ENCODE data around the gene PTPRK. TPM values are rescaled to one million over a fixed set of nuclear protein-coding genes. Genes with fewer than 3 reads are reported as not detected.

PTPRK gene
- polyA plus RNA-seq, 3 donors: 0.01 TPM; not detected in 2

GRCh38 chr6:128118401-128118800, 402.0 kb downstream of the PTPRK start:
- intact Hi-C loops (cut with micrococcal nuclease): no loop called here

GRCh38 chr6:128117916-128118315, 402.5 kb downstream of the PTPRK start:
- DNase-seq: no peak
- Histone ChIP-seq H3K36me3 (replicated peaks in 1 of 2; ENCODE audit: control insufficient read depth in 1 of 2, insufficient read depth in 2 of 2, low read length in 2 of 2) (no peaks in the 10 kb centered on the region), H3K4me3 (replicated peaks in 1 of 3; ENCODE audit: low read depth in 2 of 3, low read length in 3 of 3) (no peak overlapping the region), H3K4me2 (replicated peaks; ENCODE audit: extremely low read depth, low read length, poor library complexity, severe bottlenecking) (no peak overlapping the region), H3K9ac (ENCODE audit: insufficient read depth, low read length, poor library complexity, severe bottlenecking) (no peak overlapping the region), H3K79me2 (ENCODE audit: insufficient read depth, low read length) (no peaks in the 10 kb centered on the region), H3K27ac (ENCODE audit: low read depth in 1 of 2, low read length in 2 of 2) (no peak overlapping the region), H4K20me1 (ENCODE audit: insufficient read depth, low read length) (no peaks in the 10 kb centered on the region), H2AFZ (ENCODE audit: insufficient read depth, low read depth, low read length, poor library complexity, severe bottlenecking) (no peak overlapping the region), H3K27me3 (ENCODE audit: control insufficient read depth in 2 of 2, insufficient read depth in 2 of 2, low read length in 2 of 2) (no peaks in the 10 kb centered on the region), H3K4me1 (ENCODE audit: control insufficient read depth in 1 of 2, insufficient read depth in 2 of 2, low read length in 2 of 2) (no peaks in the 10 kb centered on the region), H3K9me3 (replicated peaks in 1 of 2; ENCODE audit: control insufficient read depth in 1 of 2, insufficient read depth in 1 of 2, low read length in 2 of 2) (no peaks in the 10 kb centered on the region)
- Mint-ChIP-seq H3K27me3 (ENCODE audit: low read depth in 3 of 3) (peaks cover 0 to 4% (median 0%) of the 10 kb centered on the region in 3 donors), H3K27ac (no peak overlapping the region), H3K9me3 (peaks cover 0 to 6% (median 4%) of the 10 kb centered on the region in 7 donors), H3K36me3 (no peaks in the 10 kb centered on the region), H3K4me3 (no peak overlapping the region), H3K4me1 (peaks cover 3% of the 10 kb centered on the region)
- 100% methylated on average over 1 of the region's 3 CpGs for WGBS (ENCODE audit: insufficient coverage)
- TF ChIP-seq CTCF (IDR thresholded peaks at IDR 0.05): no peak
- intact Hi-C loops (cut with micrococcal nuclease): no loop called here

More at GRCh38 chr6:128118401-128118800, 402.0 kb downstream of the PTPRK start:
- Histone ChIP-seq H3K9me3 (replicated peaks in 1 of 2; ENCODE audit: control insufficient read depth in 1 of 2, insufficient read depth in 1 of 2, low read length in 2 of 2) (no peaks in the 10 kb centered on the region), H3K9ac (ENCODE audit: insufficient read depth, low read length, poor library complexity, severe bottlenecking) (no peak overlapping the region), H3K27ac (ENCODE audit: low read depth in 1 of 2, low read length in 2 of 2) (no peak overlapping the region), H3K79me2 (ENCODE audit: insufficient read depth, low read length) (no peaks in the 10 kb centered on the region), H3K36me3 (replicated peaks in 1 of 2; ENCODE audit: control insufficient read depth in 1 of 2, insufficient read depth in 2 of 2, low read length in 2 of 2) (no peaks in the 10 kb centered on the region), H4K20me1 (ENCODE audit: insufficient read depth, low read length) (no peaks in the 10 kb centered on the region), H3K4me1 (ENCODE audit: control insufficient read depth in 1 of 2, insufficient read depth in 2 of 2, low read length in 2 of 2) (no peaks in the 10 kb centered on the region), H2AFZ (ENCODE audit: insufficient read depth, low read depth, low read length, poor library complexity, severe bottlenecking) (no peak overlapping the region), H3K4me3 (replicated peaks in 1 of 3; ENCODE audit: low read depth in 2 of 3, low read length in 3 of 3) (no peak overlapping the region), H3K4me2 (replicated peaks; ENCODE audit: extremely low read depth, low read length, poor library complexity, severe bottlenecking) (no peak overlapping the region), H3K27me3 (ENCODE audit: control insufficient read depth in 2 of 2, insufficient read depth in 2 of 2, low read length in 2 of 2) (no peaks in the 10 kb centered on the region)
- no peaks in the 10 kb centered on the region for H3K36me3 Mint-ChIP-seq
- H3K27ac Mint-ChIP-seq: no peak overlapping the region
- peaks cover 0 to 4% (median 0%) of the 10 kb centered on the region in 3 donors for H3K27me3 Mint-ChIP-seq (ENCODE audit: low read depth in 3 of 3)
- TF ChIP-seq CTCF (IDR thresholded peaks at IDR 0.05): no peak
- peaks cover 3% of the 10 kb centered on the region for H3K4me1 Mint-ChIP-seq
- no peak for DNase-seq
- H3K4me3 Mint-ChIP-seq: no peak overlapping the region
- H3K9me3 Mint-ChIP-seq: peaks cover 0 to 6% (median 4%) of the 10 kb centered on the region in 7 donors

Measured in CD14-positive monocyte (primary cell).